ENCODE measurements around the gene GOLGA8K. TPM values are rescaled to one million over a fixed set of nuclear protein-coding genes. Genes with fewer than 3 reads are reported as not detected.
A peak's percentile ranks its signal among the peaks of the same experiment; 100 is the strongest.
"Not testable (repeated sequence)": the region's sequence is repeated elsewhere in the genome, so short reads cannot be mapped to it uniquely, and the experiment has no call there.

Gene GOLGA8K
- total RNA-seq, 2 donors from 2014 or later = 0.78 TPM; not detected in 1

DNA sequence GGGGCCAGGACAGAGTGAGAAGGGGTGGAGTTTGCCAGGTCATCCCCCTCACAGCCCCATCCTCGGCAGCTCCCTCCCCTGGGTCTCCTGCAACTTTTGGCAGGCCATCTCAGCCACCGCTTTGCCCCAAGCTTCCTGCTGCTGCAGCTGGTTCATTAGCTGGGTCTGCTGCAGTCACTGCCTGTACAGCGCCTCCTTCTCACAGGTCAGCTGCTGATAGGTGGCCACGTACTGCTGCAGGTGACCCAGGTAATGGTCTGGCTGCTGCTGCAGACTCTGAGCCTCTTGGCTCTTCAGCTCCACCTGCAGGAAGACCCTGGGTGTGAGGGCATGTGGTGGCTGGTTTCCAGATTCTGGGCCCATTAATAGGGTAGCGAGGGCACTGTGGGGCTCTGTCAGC is 8.3 kb downstream of the GOLGA8K start:
- H3K27ac ChIP-seq; H3K4me3 ChIP-seq; H3K4me1 ChIP-seq; H3K9me3 ChIP-seq; H3K36me3 ChIP-seq (replicated peaks in 1 of 2; ENCODE audit: insufficient read depth in 1 of 2, low read depth in 2 of 2); ATAC-seq; H3K27me3 ChIP-seq; intact Hi-C loops (cut with DNase I): not testable (repeated sequence)
- no CpG with 5 or more reads among the region's 5 CpGs for WGBS, 2 donors
- peak; percentile 59 to 78 (median 70) for DNase-seq
- TF ChIP-seq, protein P1, sequence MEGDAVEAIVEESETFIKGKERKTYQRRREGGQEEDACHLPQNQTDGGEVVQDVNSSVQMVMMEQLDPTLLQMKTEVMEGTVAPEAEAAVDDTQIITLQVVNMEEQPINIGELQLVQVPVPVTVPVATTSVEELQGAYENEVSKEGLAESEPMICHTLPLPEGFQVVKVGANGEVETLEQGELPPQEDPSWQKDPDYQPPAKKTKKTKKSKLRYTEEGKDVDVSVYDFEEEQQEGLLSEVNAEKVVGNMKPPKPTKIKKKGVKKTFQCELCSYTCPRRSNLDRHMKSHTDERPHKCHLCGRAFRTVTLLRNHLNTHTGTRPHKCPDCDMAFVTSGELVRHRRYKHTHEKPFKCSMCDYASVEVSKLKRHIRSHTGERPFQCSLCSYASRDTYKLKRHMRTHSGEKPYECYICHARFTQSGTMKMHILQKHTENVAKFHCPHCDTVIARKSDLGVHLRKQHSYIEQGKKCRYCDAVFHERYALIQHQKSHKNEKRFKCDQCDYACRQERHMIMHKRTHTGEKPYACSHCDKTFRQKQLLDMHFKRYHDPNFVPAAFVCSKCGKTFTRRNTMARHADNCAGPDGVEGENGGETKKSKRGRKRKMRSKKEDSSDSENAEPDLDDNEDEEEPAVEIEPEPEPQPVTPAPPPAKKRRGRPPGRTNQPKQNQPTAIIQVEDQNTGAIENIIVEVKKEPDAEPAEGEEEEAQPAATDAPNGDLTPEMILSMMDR (IDR thresholded peaks at IDR 0.05) = peak in 3 of 7 experiments; percentile 22 to 29 (median 26)
- TF ChIP-seq POLR2A (IDR thresholded peaks at IDR 0.05) = peak in 2 of 3 donors; percentile 44 to 51

DNA sequence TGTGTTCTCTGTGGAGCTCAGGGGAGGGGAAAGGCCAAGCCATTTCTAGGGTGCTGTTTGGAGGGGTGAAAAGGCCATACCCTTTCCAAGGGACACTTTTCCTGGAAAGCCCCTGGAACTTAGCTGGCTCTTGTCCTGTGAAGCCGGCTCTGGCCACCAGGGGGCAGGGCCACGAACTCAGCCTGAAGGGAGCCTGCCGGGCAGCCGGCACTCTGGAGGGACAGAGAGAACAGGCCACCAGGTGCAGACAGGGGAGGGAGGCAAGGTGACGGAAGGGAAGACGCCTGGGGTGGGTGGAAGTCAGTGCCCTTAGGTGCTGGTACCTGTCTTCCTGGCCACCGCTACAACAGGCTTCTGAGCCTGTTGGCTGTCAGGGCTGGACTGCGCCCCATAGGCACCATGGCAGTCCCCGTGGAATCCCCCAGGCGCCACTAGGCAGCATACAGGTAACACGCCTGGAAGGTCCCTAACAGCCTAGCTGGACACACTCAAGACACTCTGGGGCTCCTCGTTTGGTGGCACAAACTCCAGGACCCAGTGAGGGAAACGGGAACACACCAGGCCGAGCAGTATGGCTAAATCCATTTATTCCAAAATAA is 14.9 kb downstream of the GOLGA8K start:
- WGBS, 2 donors = no CpG with 5 or more reads among the region's 14 CpGs
- H3K36me3 ChIP-seq (replicated peaks in 1 of 2; ENCODE audit: insufficient read depth in 1 of 2, low read depth in 2 of 2); H3K4me3 ChIP-seq; DNase-seq; H3K4me1 ChIP-seq; H3K27me3 ChIP-seq; H3K9me3 ChIP-seq; H3K27ac ChIP-seq; intact Hi-C loops (cut with DNase I): not testable (repeated sequence)
- peak; percentile 71 for ATAC-seq

DNA sequence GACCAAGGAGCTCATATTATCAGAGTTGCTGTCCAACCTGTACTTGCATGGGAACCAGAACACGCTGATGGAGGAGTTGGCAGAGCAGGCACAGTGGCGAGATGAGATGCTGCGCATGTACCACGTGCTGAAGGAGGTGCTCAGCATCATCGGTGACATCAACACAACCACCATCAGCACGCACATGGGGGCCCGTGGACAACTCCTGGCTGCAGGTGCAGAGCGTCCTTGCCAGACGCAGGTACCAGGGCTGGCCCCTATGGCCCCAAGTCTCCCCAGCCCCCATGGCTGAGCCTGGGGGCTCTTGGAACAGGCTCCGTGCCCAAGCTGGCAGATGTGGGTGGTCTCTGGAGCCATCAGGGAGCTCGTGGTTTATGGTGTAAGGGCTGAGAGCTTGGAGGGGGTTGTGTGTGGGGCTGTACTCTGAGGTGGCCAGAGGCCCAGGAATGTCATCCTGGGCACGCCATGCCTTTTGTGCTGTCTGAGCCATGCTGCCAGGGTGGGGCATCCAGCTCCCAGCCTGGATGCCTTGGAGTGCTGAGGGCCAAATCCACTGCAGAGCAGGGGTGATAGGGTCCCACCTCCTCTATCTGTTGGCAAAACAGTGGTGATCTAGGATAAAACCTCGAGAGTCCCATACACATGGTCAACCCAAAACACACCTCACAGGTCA is 17.1 kb downstream of the GOLGA8K start:
- H3K36me3 ChIP-seq (replicated peaks in 1 of 2; ENCODE audit: insufficient read depth in 1 of 2, low read depth in 2 of 2); H3K9me3 ChIP-seq; H3K27ac ChIP-seq; DNase-seq; H3K4me1 ChIP-seq; ATAC-seq; H3K27me3 ChIP-seq; intact Hi-C loops (cut with DNase I); H3K4me3 ChIP-seq: not testable (repeated sequence)
- no CpG with 5 or more reads among the region's 13 CpGs for WGBS, 2 donors

DNA sequence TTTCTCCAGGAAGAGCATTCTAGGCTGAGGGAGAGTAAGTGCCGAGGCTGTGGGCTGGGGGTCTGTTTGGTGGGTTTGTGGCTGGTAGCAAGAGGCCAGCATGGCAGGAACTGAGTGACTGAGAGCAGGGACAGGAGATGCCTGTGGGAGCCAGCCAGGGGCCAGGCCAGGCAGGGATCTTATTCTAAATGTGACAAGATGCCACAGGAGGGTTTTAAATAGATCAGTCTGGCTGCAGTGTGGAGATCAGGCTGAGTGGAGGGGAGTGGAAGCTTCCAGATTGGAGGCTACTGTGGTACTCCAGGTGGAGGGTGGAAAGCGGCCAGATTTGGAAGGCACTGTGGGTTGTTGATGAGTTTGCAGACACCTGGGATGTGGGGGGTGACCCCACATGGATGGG is 28.9 kb downstream of the GOLGA8K start:
- H3K27ac ChIP-seq; H3K4me3 ChIP-seq; DNase-seq; ATAC-seq; H3K36me3 ChIP-seq (replicated peaks in 1 of 2; ENCODE audit: insufficient read depth in 1 of 2, low read depth in 2 of 2); H3K9me3 ChIP-seq; H3K4me1 ChIP-seq; intact Hi-C loops (cut with DNase I); H3K27me3 ChIP-seq: not testable (repeated sequence)
- 67% methylated on average over 1 of the region's 2 CpGs; no CpG with 5 or more reads in 1 of the 2 donors for WGBS, 2 donors

DNA sequence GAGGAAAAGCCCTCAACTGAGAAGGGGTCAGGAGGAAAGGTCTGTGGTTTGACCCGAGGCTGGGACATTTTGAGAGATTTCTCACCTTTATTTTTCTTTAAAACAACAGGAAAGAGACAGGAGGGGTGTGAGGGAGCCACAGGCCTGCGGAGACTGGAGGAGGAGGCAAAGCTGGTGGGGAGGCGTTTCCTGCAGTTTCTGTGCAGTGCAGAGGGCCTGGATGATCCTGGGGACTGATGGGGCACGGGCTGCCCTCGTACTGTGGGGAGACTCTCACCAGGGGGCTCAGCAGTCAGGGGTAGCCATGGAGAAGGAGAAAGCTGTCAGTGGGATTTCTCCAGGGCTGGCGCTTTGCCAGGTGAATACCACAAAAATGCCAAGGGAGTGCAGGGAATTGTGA is 29.4 kb downstream of the GOLGA8K start:
- no CpG with 5 or more reads among the region's 6 CpGs for WGBS, 2 donors
- ATAC-seq; H3K4me1 ChIP-seq; H3K27ac ChIP-seq; H3K9me3 ChIP-seq; intact Hi-C loops (cut with DNase I); DNase-seq; H3K36me3 ChIP-seq (replicated peaks in 1 of 2; ENCODE audit: insufficient read depth in 1 of 2, low read depth in 2 of 2); H3K27me3 ChIP-seq; H3K4me3 ChIP-seq: not testable (repeated sequence)

DNA sequence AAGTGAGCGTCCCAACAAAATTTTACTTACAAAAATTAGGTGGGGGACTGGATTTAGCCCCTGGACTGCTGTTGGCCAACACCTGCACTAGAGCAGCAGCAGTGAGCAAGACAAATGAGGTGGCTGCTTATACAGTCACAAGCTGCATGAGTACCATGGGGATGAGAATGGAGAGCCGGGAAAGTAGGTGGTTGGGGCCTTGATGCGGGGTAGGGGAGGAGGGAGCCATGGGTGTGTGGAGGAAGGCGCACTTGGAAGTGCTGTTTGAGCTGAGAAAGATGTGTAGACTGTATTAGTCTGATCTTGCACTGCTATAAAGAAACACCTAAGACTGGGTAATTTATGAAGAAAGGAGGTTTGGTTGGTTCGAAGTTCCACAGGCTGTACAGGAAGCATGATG is 31.0 kb downstream of the GOLGA8K start:
- H3K27ac ChIP-seq; H3K4me3 ChIP-seq; H3K27me3 ChIP-seq; H3K9me3 ChIP-seq; H3K4me1 ChIP-seq; intact Hi-C loops (cut with DNase I); ATAC-seq; H3K36me3 ChIP-seq (replicated peaks in 1 of 2; ENCODE audit: insufficient read depth in 1 of 2, low read depth in 2 of 2); DNase-seq: not testable (repeated sequence)
- 86 to 100% methylated on average over 3 of the region's 5 CpGs for WGBS, 2 donors

DNA sequence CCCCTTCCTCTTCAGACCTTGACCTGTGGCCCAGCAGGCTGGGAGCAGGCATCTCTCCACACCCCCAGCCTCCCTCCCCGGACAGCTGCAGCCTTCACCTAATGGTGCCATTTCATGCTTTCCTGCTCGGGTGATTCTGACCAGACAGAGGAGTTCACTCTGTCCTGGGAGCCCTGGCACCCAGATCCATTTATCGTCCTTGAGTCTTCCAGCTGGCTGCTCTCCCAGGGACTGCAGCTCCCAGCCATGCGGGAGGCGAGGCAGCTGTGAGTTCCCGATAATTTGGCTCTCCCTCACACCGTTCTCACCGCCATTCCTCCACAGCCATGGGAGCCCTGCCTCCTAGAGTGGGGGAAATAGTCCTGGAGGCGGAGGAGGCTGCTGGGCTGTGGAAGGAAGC is 32.6 kb downstream of the GOLGA8K start:
- H3K4me1 ChIP-seq; H3K4me3 ChIP-seq; DNase-seq; H3K27me3 ChIP-seq; H3K36me3 ChIP-seq (replicated peaks in 1 of 2; ENCODE audit: insufficient read depth in 1 of 2, low read depth in 2 of 2); intact Hi-C loops (cut with DNase I); H3K9me3 ChIP-seq: not testable (repeated sequence)
- peak; percentile 91 for ATAC-seq
- peak overlapping the region in 1 of 4 donors; percentile 67 for H3K27ac ChIP-seq
- no CpG with 5 or more reads among the region's 9 CpGs for WGBS, 2 donors

DNA sequence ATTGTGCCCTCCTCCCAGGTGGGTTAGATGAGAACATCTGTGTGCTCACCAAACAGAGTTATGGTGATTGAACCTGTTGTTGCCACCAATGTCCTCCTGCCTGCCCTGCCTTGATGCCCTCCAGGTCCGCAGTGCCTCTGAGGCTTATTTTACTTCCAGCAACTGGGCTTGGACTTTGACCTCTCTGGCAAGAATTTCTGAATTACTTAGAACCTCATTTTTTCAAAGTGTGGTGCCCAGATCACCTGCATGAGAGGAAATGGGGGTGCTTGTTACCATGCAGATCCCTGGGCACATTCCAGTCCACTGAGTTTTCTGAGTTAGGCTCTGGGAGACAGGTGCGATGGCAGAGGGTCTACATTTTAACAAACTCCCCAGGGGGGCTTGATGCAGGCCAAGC is 33.0 kb downstream of the GOLGA8K start:
- DNase-seq; H3K27ac ChIP-seq; intact Hi-C loops (cut with DNase I); H3K4me1 ChIP-seq; H3K27me3 ChIP-seq; H3K36me3 ChIP-seq (replicated peaks in 1 of 2; ENCODE audit: insufficient read depth in 1 of 2, low read depth in 2 of 2); H3K4me3 ChIP-seq; H3K9me3 ChIP-seq: not testable (repeated sequence)
- ATAC-seq = peak; percentile 61
- WGBS, 2 donors = no CpG with 5 or more reads among the region's 2 CpGs

DNA sequence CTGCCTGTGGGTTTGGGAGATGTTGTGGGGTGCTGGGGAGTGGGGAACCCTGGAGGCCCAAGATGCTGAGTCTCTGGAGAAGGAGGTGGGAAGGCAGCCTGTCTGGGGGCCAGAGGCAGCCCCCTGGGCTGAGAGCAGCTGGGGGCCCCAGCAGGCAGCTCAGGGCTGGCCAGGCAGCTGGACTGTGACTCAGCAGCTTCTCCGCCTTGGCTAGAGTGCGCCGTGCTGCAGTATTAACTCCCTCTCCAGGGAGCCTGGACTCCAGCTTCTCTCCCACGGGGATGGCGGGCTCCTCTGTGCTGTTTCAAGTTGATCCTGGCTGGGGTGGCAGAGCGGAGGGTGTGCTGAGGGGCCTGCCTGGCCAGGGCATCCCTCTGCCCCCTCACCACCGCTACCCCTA is 36.6 kb downstream of the GOLGA8K start:
- H3K27me3 ChIP-seq; H3K9me3 ChIP-seq; DNase-seq; H3K36me3 ChIP-seq (replicated peaks in 1 of 2; ENCODE audit: insufficient read depth in 1 of 2, low read depth in 2 of 2); H3K4me1 ChIP-seq; H3K27ac ChIP-seq; H3K4me3 ChIP-seq; intact Hi-C loops (cut with DNase I); ATAC-seq: not testable (repeated sequence)
- WGBS, 2 donors = no CpG with 5 or more reads among the region's 7 CpGs

DNA sequence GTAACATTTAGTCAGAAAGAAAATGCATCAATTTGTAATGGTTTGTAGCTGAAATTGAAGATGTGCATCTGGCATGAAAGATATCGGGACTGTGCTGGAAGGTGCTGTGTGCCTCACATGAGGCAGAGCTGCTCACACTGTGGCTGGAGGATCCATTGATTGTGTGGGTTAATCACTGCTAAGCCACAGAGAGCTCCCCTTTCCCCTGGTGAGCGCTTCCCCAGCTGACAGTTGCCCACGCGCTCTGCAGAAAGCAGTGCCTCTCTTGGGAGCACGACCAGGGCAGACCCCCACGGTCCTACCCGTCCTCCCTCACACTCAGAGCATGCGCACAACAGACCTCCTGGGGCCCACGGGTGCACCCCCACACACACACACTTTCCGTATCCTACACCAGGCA is 37.1 kb downstream of the GOLGA8K start:
- H3K4me1 ChIP-seq; H3K27ac ChIP-seq; H3K27me3 ChIP-seq; ATAC-seq; intact Hi-C loops (cut with DNase I); H3K4me3 ChIP-seq; DNase-seq; H3K9me3 ChIP-seq; H3K36me3 ChIP-seq (replicated peaks in 1 of 2; ENCODE audit: insufficient read depth in 1 of 2, low read depth in 2 of 2): not testable (repeated sequence)
- WGBS, 2 donors = no CpG with 5 or more reads among the region's 10 CpGs

Measured in body of pancreas (tissue), 4 donors.